DOHH2 (cell line): ENCODE measurements around the gene PTPN9.

Experiments used
- H3F3A ChIP-seq: fragments of 200-600 bp; sonication (generic), shearing (Covaris generic); 2 replicates; pipeline ENCODE4 v1.6.0; 2016; ENCODE audit warnings: antibody characterized with exemption, mild to moderate bottlenecking; ENCODE audit not compliant: control insufficient read depth, insufficient read depth
- H3K27ac ChIP-seq: fragments of 200-600 bp; sonication (generic); 2 replicates; pipeline ENCODE4 v1.5.1; 2014; ENCODE audit warnings: low read depth, mild to moderate bottlenecking, low read length, moderate library complexity
- H3K27me3 ChIP-seq: fragments of 200-600 bp; sonication (generic); 2 replicates; pipeline ENCODE4 v1.6.1; 2014; ENCODE audit warnings: mild to moderate bottlenecking, low read length, mixed read lengths; ENCODE audit not compliant: control insufficient read depth
- H3K36me3 ChIP-seq: fragments of 200-600 bp; sonication (generic); 2 replicates; pipeline ENCODE4 v1.6.1; 2014; ENCODE audit warnings: mild to moderate bottlenecking, low read length, moderate library complexity, mixed read lengths; ENCODE audit not compliant: control insufficient read depth
- H3K4me1 ChIP-seq: fragments of 200-600 bp; sonication (generic); 2 replicates; pipeline ENCODE4 v1.6.1; 2014; ENCODE audit warnings: mild to moderate bottlenecking, low read length, mixed read lengths; ENCODE audit not compliant: control insufficient read depth
- H3K4me2 ChIP-seq: fragments of 200-600 bp; sonication (generic); 2 replicates; pipeline ENCODE4 v1.6.0; 2014; ENCODE audit warnings: mild to moderate bottlenecking, low read length, moderate library complexity
- H3K4me3 ChIP-seq: fragments of 200-600 bp; sonication (generic); 2 replicates; pipeline ENCODE4 v1.5.1; 2014; ENCODE audit warnings: mild to moderate bottlenecking, low read length, mixed read lengths
- H3K79me2 ChIP-seq: fragments of 200-600 bp; sonication (generic); 2 replicates; pipeline ENCODE4 v1.6.1; 2014; ENCODE audit warnings: mild to moderate bottlenecking, low read length, mixed read lengths; ENCODE audit not compliant: control insufficient read depth
- H3K9me2 ChIP-seq: fragments of 200-600 bp; sonication (generic); replicated peaks from 2 replicates; pipeline ENCODE4 v1.6.1; 2014; ENCODE audit warnings: mild to moderate bottlenecking, low read length, mixed read lengths; ENCODE audit not compliant: control insufficient read depth
- H3K9me3 ChIP-seq: fragments of 200-600 bp; sonication (generic); 2 replicates; pipeline ENCODE4 v1.6.1; 2014; ENCODE audit warnings: antibody characterized with exemption, low read length, mixed read lengths; ENCODE audit not compliant: control insufficient read depth, insufficient read depth
- H4K20me1 ChIP-seq: fragments of 200-600 bp; sonication (generic); 2 replicates; pipeline ENCODE4 v1.6.0; 2014; ENCODE audit warnings: low read depth, mild to moderate bottlenecking, antibody characterized with exemption, low read length, moderate library complexity; ENCODE audit not compliant: control insufficient read depth, insufficient read depth
- CTCF ChIP-seq: fragments of 200-600 bp; sonication (generic); IDR thresholded peaks from one replicate; pipeline ENCODE4 v1.5.1; 2014; ENCODE audit warnings: antibody characterized with exemption, mild to moderate bottlenecking, low read depth, low read length; ENCODE audit not compliant: poor library complexity, severe bottlenecking
- EZH2phosphoT487 ChIP-seq: fragments of 200-600 bp; sonication (generic); IDR thresholded peaks from 2 replicates; pipeline ENCODE4 v1.6.1; 2017; ENCODE audit warnings: borderline replicate concordance, mild to moderate bottlenecking, antibody characterized with exemption, low read length, moderate library complexity, mixed read lengths

Gene PTPN9

DNA sequence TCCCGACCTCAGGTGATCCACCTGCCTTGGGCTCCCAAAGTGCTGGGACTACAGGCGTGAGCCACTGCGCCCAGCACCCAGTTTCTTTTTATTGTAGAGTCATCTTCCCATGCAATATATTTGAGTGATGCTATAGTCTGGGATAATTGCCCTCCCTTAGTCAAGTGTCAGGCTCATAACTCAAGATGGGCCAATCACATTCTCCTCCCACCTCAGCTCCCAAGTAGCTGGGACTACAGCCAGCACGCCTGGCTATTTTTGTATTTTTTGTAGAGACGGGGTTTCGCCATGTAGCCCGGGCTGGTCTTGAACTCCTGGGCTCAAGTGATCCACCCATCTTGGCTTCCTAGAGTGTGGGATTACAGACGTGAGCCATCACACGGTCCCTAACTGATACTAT is 15.2 kb upstream of the PTPN9 start:
- peaks cover 36% of the 10 kb centered on the region for H3K36me3 ChIP-seq
- peaks cover 2% of the 10 kb centered on the region; the same call in 1 of the 2 replicates for H3F3A ChIP-seq
- no peak overlapping the region for H3K27ac ChIP-seq
- no peaks in the 10 kb centered on the region for H4K20me1 ChIP-seq
- H3K4me2 ChIP-seq: no peak overlapping the region
- H3K79me2 ChIP-seq: no peaks in the 10 kb centered on the region
- no peak overlapping the region for H3K4me3 ChIP-seq
- H3K9me2 ChIP-seq: no peaks in the 10 kb centered on the region
- H3K4me1 ChIP-seq: no peaks in the 10 kb centered on the region
- no peaks in the 10 kb centered on the region for H3K27me3 ChIP-seq
- TF ChIP-seq CTCF (no peak), EZH2phosphoT487 (no peak)
- no peaks in the 10 kb centered on the region for H3K9me3 ChIP-seq

GRCh38 chr15:75591655-75592364 is 12.7 kb upstream of the PTPN9 start:
- no peaks in the 10 kb centered on the region for H3K9me3 ChIP-seq
- no peaks in the 10 kb centered on the region for H3K9me2 ChIP-seq
- H3K4me1 ChIP-seq: peaks cover 2% of the 10 kb centered on the region; the same call in 1 of the 2 replicates
- H3K27me3 ChIP-seq: no peaks in the 10 kb centered on the region
- no peak for TF ChIP-seq CTCF
- TF ChIP-seq EZH2phosphoT487: no peak
- no peak overlapping the region for H3K4me3 ChIP-seq
- H3F3A ChIP-seq: peaks cover 2% of the 10 kb centered on the region; the same call in 1 of the 2 replicates
- no peaks in the 10 kb centered on the region for H4K20me1 ChIP-seq
- no peak overlapping the region for H3K4me2 ChIP-seq
- peaks cover 16% of the 10 kb centered on the region for H3K36me3 ChIP-seq
- H3K27ac ChIP-seq: no peak overlapping the region
- H3K79me2 ChIP-seq: no peaks in the 10 kb centered on the region

- no peaks in the 10 kb centered on the region for H3K79me2 ChIP-seq
- H3K4me3 ChIP-seq: no peak overlapping the region
- H3K27ac ChIP-seq: no peak overlapping the region
- H3K9me3 ChIP-seq: no peaks in the 10 kb centered on the region
- no peak overlapping the region for H3K4me2 ChIP-seq
- no peaks in the 10 kb centered on the region for H4K20me1 ChIP-seq
- H3K36me3 ChIP-seq: 0 out of 2 replicates have a peak, but pooled peaks cover 4% of the 10 kb centered on the region
- no peaks in the 10 kb centered on the region for H3K9me2 ChIP-seq
- H3F3A ChIP-seq: peaks cover 2% of the 10 kb centered on the region; the same call in 1 of the 2 replicates
- TF ChIP-seq EZH2phosphoT487: no peak
- no peak for TF ChIP-seq CTCF
- H3K4me1 ChIP-seq: peaks cover 2% of the 10 kb centered on the region; the same call in 1 of the 2 replicates
- H3K27me3 ChIP-seq: no peaks in the 10 kb centered on the region
Measured at GRCh38 chr15:75590239-75590638, 11.1 kb upstream of the PTPN9 start.
